A549 (cell line): ENCODE results near the gene NFIX. TPM values are rescaled to one million over a fixed set of nuclear protein-coding genes. Genes with fewer than 3 reads are reported as not detected.

ENCODE experiments used
- ATAC-seq, 2 experiments: fragments of 200-7000 bp in 1 of 2; fragments of >200 bp in 1 of 2; cut with Nextera tagmentation in 1 of 2; cut with Tn5 transposase in 1 of 2; 3 replicates each; pipeline versions ENCODE4 v1.8.0 to v1.9.1; 2018 to 2020; ENCODE audit warnings: mild to moderate bottlenecking in 1 of 2, moderate library complexity in 1 of 2
- CTCF ChIA-PET: fragments of 300-600 bp; sonication (Branson Sonifier 250); formaldehyde crosslinking; extraction: SDS; loops from one replicate; lab custom pipeline; 2021; ENCODE audit warnings: antibody characterized with exemption, inconsistent platforms; lab: Yijun Ruan, JAX
- POLR2A ChIA-PET: fragments of 350-600 bp; formaldehyde crosslinking; extraction: SDS; loops from one replicate; lab custom pipeline; 2021; ENCODE audit warnings: antibody characterized with exemption, inconsistent platforms; lab: Yijun Ruan, JAX
- DNase-seq, 2 experiments: peaks; one replicate each; pipeline versions ENCODE4 v3.0.0 to v3.0.0-alpha.2; 2011 to 2016; ENCODE audit warnings: low read depth in 1 of 2, low spot score in 1 of 2
- FAIRE-seq: peaks from 2 replicates; lab custom pipeline; 2011; peaks lifted over from hg19 to GRCh38; lab: Jason Lieb, UNC
- H3K27ac ChIP-seq, 2 experiments: fragments of >200 bp; sonication (Bioruptor Twin); formaldehyde crosslinking; 3 replicates each; pipeline ENCODE4 v1.5.1; 2016 to 2017
- H3K4me1 ChIP-seq: fragments of >200 bp; sonication (Bioruptor Twin); formaldehyde crosslinking; 3 replicates; pipeline ENCODE4 v1.6.1; 2016
- H3K4me2 ChIP-seq: fragments of >200 bp; sonication (Bioruptor Twin); formaldehyde crosslinking; 3 replicates; pipeline ENCODE4 v1.6.1; 2016
- H3K4me3 ChIP-seq: fragments of >200 bp; sonication (Bioruptor Twin); formaldehyde crosslinking; 3 replicates; pipeline ENCODE4 v1.5.1; 2016
- H3K9me3 ChIP-seq: fragments of >200 bp; sonication (Bioruptor Twin); formaldehyde crosslinking; 3 replicates; pipeline ENCODE4 v1.6.1; 2016
- BHLHE40 ChIP-seq: IDR thresholded peaks from 2 replicates; pipeline ENCODE4 v1.6.1; 2012; ENCODE audit warnings: low read depth, low read length, inconsistent platforms
- CBX8 ChIP-seq: fragments of 200-600 bp; sonication (generic); IDR thresholded peaks from 2 replicates; pipeline ENCODE4 v1.6.1; 2016
- CEBPB ChIP-seq, 2 experiments: fragments of >200 bp in 1 of 2; sonication (Bioruptor Twin) in 1 of 2; formaldehyde crosslinking in 1 of 2; IDR thresholded peaks; 2 replicates each; pipeline ENCODE4 v1.6.1; 2012 to 2016
- CHD4 ChIP-seq: fragments of 200-600 bp; sonication (generic); IDR thresholded peaks from 2 replicates; pipeline ENCODE4 v1.6.1; 2016; ENCODE audit warnings: antibody characterized with exemption, mild to moderate bottlenecking, borderline replicate concordance
- GATA3 ChIP-seq: IDR thresholded peaks from 2 replicates; pipeline ENCODE4 v1.6.1; 2012; ENCODE audit warnings: borderline replicate concordance
- HDAC2 ChIP-seq: fragments of 200-600 bp; sonication (generic); IDR thresholded peaks from 2 replicates; pipeline ENCODE4 v1.6.1; 2016
- HOXA7 ChIP-seq: fragments of 250-450 bp; sonication (Bioruptor Pico); IDR thresholded peaks from 2 replicates; pipeline ENCODE4 v1.5.0; 2020; ENCODE audit warnings: mild to moderate bottlenecking, moderate library complexity
- KDM5A ChIP-seq: fragments of 200-600 bp; sonication (generic); IDR thresholded peaks from 2 replicates; pipeline ENCODE4 v1.6.1; 2016; ENCODE audit warnings: antibody characterized with exemption, mild to moderate bottlenecking
- NFE2L2 ChIP-seq: fragments of 150-350 bp; conservative IDR thresholded peaks from 2 replicates; pipeline ENCODE4 v1.6.1; 2014; ENCODE audit warnings: low read length
- NPAS2 ChIP-seq: fragments of 250-450 bp; sonication (Bioruptor Pico); IDR thresholded peaks from 2 replicates; pipeline ENCODE4 v1.8.0; 2022; ENCODE audit warnings: mild to moderate bottlenecking, moderate library complexity, borderline replicate concordance
- NR3C1 ChIP-seq: fragments of >200 bp; sonication (Bioruptor Twin); formaldehyde crosslinking; IDR thresholded peaks from 3 replicates; pipeline ENCODE4 v1.6.1; 2017
- PHF8 ChIP-seq: fragments of 200-600 bp; sonication (generic); IDR thresholded peaks from 2 replicates; pipeline ENCODE4 v1.6.1; 2016; ENCODE audit warnings: low read depth, mild to moderate bottlenecking, antibody characterized with exemption, moderate library complexity, borderline replicate concordance
- RAD21 ChIP-seq, 2 experiments: fragments of >200 bp in 1 of 2; sonication (Bioruptor Twin) in 1 of 2; formaldehyde crosslinking in 1 of 2; IDR thresholded peaks in 1 of 2; conservative IDR thresholded peaks in 1 of 2; 2 replicates in 1 of 2; 3 replicates in 1 of 2; pipeline ENCODE4 v1.6.1; 2012 to 2018; ENCODE audit warnings: inconsistent platforms in 1 of 2
- SMC3 ChIP-seq: fragments of >200 bp; sonication (Bioruptor Twin); formaldehyde crosslinking; IDR thresholded peaks from 3 replicates; pipeline ENCODE4 v1.6.1; 2018; ENCODE audit warnings: inconsistent platforms
- TFCP2L1 ChIP-seq: fragments of 250-450 bp; sonication (Bioruptor Pico); IDR thresholded peaks from 2 replicates; pipeline ENCODE4 v1.5.0; 2021; ENCODE audit warnings: mild to moderate bottlenecking
- ZC3H11A ChIP-seq: fragments of 450-650 bp; IDR thresholded peaks from 2 replicates; pipeline ENCODE4 v1.6.1; 2014; ENCODE audit warnings: antibody characterized with exemption, mild to moderate bottlenecking
- ZFP36 ChIP-seq: fragments of 450-650 bp; IDR thresholded peaks from 2 replicates; pipeline ENCODE4 v1.6.1; 2014; ENCODE audit warnings: borderline replicate concordance; ENCODE audit not compliant: partially characterized antibody
- WGBS: methylation state at CpG from one replicate; pipeline ENCODE4 v1.1.6; 2017; ENCODE audit errors: missing lambda C conversion rate; 5-methylcytosine and 5-hydroxymethylcytosine counted together
- polyA plus RNA-seq, 4 experiments: library from polyadenylated mRNA; depleted of rRNA in 3 of 4; stranded (reverse); fragments of >200 nt; fragmentation: RNase III in 1 of 4; extraction: RNeasy Plus Mini Kit Qiagen cat#74134 plus additional on column Dnase treatment in 1 of 4; gene quantifications; 2 replicates in 3 of 4; 3 replicates in 1 of 4; pipeline ENCODE4 v1.2.3, GENCODE V29; 2011 to 2017
- TF ChIP-seq, protein P1 (sequence below): fragments of 150-350 bp; IDR thresholded peaks from 2 replicates; pipeline ENCODE4 v1.6.1; 2014; ENCODE audit warnings: low read depth, mild to moderate bottlenecking, low read length
- TF ChIP-seq, protein P2 (sequence below): fragments of >200 bp; sonication (Bioruptor Twin); formaldehyde crosslinking; IDR thresholded peaks from 3 replicates; pipeline ENCODE4 v1.6.1; 2016
- TF ChIP-seq, protein P3 (sequence below): fragments of >200 bp; sonication (Bioruptor Twin); formaldehyde crosslinking; IDR thresholded peaks from 3 replicates; pipeline ENCODE4 v1.5.1; 2016
- TF ChIP-seq, protein P4 (sequence below): fragments of 250-450 bp; sonication (Bioruptor Pico); IDR thresholded peaks from 2 replicates; pipeline ENCODE4 v1.5.0; 2020; ENCODE audit warnings: low read depth, mild to moderate bottlenecking, moderate library complexity
- TF ChIP-seq, protein P5 (sequence below): fragments of 200-600 bp; sonication (generic); IDR thresholded peaks from 2 replicates; pipeline ENCODE4 v1.6.1; 2016; ENCODE audit warnings: antibody characterized with exemption, mild to moderate bottlenecking, moderate library complexity

NFIX gene
- polyA plus RNA-seq, 2 of the 4 experiments (the other 2 are of a cell fraction): 0.52 to 3.0 TPM

DNA sequence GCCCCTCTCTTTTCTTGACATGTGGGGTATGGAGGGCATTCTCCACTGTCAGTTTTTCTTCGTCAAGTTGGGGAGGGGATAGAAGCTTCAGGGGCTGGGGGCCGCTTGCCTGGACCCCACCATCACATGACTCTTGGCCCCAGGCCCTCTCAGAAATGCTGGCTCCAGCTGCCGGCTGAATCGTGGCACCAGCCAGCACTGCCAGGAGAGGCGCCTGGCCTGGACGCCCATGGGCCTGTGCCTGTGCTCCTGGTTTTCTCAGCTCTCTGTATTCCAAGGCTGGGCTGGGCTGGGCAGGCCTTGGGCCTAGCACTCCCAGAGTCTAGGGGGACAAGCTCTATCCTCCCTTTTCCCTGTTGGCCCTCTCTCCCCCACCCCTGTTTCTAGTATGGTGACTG, 68.8 kb downstream of the NFIX start:
- DNase-seq: no peak
- ATAC-seq: no peak
- FAIRE-seq: no peak
- no peak overlapping the region for H3K4me2 ChIP-seq
- peaks cover 11% of the 10 kb centered on the region; the same call in 2 of the 3 replicates for H3K4me1 ChIP-seq
- POLR2A ChIA-PET: no interaction called here
- CTCF ChIA-PET: interaction anchor here (0.7 to 9.6 kb wide), 8 partner anchors 9 to 98 kb away, joined by 3 to 127 read pairs (median 6); no protein-coding TSS in a partner anchor
- no peak overlapping the region for H3K4me3 ChIP-seq
- no peaks in the 10 kb centered on the region for H3K9me3 ChIP-seq
- 90% methylated on average over 2 of the region's 6 CpGs for WGBS
- TF ChIP-seq NPAS2 (no peak), RAD21 (conservative IDR thresholded peaks at IDR 0.05 in 1 of 2, IDR thresholded peaks at IDR 0.05 in 1 of 2) (no peak), NR3C1 (no peak)
- TF ChIP-seq, protein P1, sequence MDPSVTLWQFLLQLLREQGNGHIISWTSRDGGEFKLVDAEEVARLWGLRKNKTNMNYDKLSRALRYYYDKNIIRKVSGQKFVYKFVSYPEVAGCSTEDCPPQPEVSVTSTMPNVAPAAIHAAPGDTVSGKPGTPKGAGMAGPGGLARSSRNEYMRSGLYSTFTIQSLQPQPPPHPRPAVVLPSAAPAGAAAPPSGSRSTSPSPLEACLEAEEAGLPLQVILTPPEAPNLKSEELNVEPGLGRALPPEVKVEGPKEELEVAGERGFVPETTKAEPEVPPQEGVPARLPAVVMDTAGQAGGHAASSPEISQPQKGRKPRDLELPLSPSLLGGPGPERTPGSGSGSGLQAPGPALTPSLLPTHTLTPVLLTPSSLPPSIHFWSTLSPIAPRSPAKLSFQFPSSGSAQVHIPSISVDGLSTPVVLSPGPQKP: no peak
- TF ChIP-seq, protein P2, sequence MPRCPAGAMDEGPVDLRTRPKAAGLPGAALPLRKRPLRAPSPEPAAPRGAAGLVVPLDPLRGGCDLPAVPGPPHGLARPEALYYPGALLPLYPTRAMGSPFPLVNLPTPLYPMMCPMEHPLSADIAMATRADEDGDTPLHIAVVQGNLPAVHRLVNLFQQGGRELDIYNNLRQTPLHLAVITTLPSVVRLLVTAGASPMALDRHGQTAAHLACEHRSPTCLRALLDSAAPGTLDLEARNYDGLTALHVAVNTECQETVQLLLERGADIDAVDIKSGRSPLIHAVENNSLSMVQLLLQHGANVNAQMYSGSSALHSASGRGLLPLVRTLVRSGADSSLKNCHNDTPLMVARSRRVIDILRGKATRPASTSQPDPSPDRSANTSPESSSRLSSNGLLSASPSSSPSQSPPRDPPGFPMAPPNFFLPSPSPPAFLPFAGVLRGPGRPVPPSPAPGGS: no peak
- H3K27ac ChIP-seq: no peak overlapping the region

DNA sequence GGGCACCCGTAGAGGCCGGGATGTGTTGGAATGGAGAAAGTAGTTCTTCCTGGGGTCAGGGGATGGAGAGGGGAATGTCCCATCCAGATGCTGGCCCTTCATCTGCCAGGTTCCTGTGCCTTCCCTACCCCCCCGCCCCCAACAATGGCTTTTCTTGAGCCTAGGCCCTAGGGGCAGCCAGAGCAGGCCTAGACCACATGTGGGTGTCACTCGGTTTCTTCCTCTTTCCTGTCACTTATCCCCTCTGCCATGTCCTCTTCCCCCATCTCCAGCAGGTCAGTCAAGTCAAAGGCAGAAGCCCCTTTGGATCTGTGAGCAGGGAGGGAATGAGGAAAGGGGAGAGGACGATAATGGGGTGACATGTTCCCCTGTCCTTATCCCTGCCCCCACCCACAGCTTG, 71.0 kb downstream of the NFIX start:
- ChIA-PET CTCF (interaction anchor here (0.9 to 9.6 kb wide), 4 partner anchors 28 to 101 kb away, joined by 4 to 127 read pairs (median 6); no protein-coding TSS in a partner anchor), POLR2A (no interaction called here)
- H3K4me2 ChIP-seq: no peak overlapping the region
- no peak for TF ChIP-seq ZFP36
- no peak for TF ChIP-seq SMC3
- no peak for TF ChIP-seq GATA3
- H3K9me3 ChIP-seq: no peaks in the 10 kb centered on the region
- H3K4me3 ChIP-seq: no peak overlapping the region
- WGBS: 100% methylated on average over 3 of the region's 5 CpGs
- no peak for ATAC-seq
- no peak for FAIRE-seq
- DNase-seq: no peak
- no peak overlapping the region for H3K27ac ChIP-seq
- H3K4me1 ChIP-seq: 0 out of 3 replicates have a peak, but pooled peaks cover 3% of the 10 kb centered on the region

DNA sequence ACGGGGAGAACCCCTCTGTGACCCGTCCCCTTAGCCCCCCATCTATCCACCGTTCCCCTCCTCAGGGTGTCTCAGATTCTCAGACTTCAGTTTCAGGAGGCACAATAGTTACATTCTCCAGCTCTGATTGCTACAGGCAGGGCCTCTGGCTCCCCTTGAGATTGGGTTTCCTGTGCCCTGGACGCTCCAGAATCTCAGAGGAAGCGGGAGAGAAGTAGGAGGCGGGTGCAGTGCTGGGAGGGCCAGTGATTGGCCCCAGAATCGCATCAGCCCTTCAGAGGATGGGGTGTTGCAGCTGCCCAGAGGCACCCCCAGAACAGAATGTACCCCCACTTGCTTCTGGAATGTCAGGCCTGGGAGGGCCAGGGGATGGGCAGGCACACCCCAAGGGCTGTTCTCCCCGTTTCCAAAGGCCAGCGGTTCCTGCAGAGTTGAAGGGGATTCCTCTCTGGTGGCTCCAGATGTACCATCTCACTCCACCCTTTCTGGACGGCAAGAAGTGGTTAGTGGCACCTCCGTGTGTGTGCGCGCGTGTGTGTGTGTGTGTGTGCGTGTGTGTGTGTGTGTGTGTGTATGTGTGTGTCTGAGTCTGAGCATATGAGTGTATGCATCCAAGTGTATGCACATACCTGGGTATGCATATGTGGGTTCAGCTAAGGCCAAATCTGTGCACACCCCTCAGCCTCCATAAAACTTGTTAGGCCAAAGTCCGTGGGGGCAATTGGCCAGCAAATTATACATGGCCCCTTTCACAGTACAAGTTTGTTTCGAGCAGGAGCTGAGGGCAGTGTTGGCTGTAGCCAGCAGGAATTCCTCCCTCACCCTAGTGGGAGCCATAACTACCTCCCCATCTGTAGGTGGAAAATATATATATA, 71.9 kb downstream of the NFIX start:
- Histone ChIP-seq H3K4me3 (no peak overlapping the region), H3K4me2 (no peak overlapping the region), H3K9me3 (no peaks in the 10 kb centered on the region), H3K4me1 (no peaks in the 10 kb centered on the region), H3K27ac (no peak overlapping the region)
- WGBS: 71% methylated on average over 12 of the region's 17 CpGs
- POLR2A ChIA-PET: no interaction called here
- no peak for DNase-seq
- FAIRE-seq: no peak
- CTCF ChIA-PET: interaction anchor here (1.7 to 9.6 kb wide), 6 partner anchors 10 to 102 kb away, joined by 6 to 127 read pairs (median 12); no protein-coding TSS in a partner anchor
- ATAC-seq: no peak
- TF ChIP-seq, protein P3, sequence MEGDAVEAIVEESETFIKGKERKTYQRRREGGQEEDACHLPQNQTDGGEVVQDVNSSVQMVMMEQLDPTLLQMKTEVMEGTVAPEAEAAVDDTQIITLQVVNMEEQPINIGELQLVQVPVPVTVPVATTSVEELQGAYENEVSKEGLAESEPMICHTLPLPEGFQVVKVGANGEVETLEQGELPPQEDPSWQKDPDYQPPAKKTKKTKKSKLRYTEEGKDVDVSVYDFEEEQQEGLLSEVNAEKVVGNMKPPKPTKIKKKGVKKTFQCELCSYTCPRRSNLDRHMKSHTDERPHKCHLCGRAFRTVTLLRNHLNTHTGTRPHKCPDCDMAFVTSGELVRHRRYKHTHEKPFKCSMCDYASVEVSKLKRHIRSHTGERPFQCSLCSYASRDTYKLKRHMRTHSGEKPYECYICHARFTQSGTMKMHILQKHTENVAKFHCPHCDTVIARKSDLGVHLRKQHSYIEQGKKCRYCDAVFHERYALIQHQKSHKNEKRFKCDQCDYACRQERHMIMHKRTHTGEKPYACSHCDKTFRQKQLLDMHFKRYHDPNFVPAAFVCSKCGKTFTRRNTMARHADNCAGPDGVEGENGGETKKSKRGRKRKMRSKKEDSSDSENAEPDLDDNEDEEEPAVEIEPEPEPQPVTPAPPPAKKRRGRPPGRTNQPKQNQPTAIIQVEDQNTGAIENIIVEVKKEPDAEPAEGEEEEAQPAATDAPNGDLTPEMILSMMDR: no peak
- TF ChIP-seq NPAS2 (no peak), CBX8 (no peak), PHF8 (no peak), SMC3 (no peak), KDM5A (no peak), NFE2L2 (no peak), CHD4 (no peak), RAD21 (conservative IDR thresholded peaks at IDR 0.05 in 1 of 2, IDR thresholded peaks at IDR 0.05 in 1 of 2) (no peak), TFCP2L1 (CRISPR knock-in tag) (no peak), GATA3 (no peak), HOXA7 (CRISPR knock-in tag) (no peak), ZC3H11A (no peak), BHLHE40 (no peak), CEBPB (IDR thresholded peaks at IDR 0.05) (no peak), HDAC2 (no peak)
- TF ChIP-seq, protein P4, sequence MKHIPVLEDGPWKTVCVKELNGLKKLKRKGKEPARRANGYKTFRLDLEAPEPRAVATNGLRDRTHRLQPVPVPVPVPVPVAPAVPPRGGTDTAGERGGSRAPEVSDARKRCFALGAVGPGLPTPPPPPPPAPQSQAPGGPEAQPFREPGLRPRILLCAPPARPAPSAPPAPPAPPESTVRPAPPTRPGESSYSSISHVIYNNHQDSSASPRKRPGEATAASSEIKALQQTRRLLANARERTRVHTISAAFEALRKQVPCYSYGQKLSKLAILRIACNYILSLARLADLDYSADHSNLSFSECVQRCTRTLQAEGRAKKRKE (CRISPR knock-in tag): no peak
- TF ChIP-seq, protein P5, sequence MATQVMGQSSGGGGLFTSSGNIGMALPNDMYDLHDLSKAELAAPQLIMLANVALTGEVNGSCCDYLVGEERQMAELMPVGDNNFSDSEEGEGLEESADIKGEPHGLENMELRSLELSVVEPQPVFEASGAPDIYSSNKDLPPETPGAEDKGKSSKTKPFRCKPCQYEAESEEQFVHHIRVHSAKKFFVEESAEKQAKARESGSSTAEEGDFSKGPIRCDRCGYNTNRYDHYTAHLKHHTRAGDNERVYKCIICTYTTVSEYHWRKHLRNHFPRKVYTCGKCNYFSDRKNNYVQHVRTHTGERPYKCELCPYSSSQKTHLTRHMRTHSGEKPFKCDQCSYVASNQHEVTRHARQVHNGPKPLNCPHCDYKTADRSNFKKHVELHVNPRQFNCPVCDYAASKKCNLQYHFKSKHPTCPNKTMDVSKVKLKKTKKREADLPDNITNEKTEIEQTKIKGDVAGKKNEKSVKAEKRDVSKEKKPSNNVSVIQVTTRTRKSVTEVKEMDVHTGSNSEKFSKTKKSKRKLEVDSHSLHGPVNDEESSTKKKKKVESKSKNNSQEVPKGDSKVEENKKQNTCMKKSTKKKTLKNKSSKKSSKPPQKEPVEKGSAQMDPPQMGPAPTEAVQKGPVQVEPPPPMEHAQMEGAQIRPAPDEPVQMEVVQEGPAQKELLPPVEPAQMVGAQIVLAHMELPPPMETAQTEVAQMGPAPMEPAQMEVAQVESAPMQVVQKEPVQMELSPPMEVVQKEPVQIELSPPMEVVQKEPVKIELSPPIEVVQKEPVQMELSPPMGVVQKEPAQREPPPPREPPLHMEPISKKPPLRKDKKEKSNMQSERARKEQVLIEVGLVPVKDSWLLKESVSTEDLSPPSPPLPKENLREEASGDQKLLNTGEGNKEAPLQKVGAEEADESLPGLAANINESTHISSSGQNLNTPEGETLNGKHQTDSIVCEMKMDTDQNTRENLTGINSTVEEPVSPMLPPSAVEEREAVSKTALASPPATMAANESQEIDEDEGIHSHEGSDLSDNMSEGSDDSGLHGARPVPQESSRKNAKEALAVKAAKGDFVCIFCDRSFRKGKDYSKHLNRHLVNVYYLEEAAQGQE: no peak
